Measurements from ENCODE around the gene LASP1. TPM values are rescaled to one million over a fixed set of nuclear protein-coding genes. Genes with fewer than 3 reads are reported as not detected.

Gene LASP1, protein sequence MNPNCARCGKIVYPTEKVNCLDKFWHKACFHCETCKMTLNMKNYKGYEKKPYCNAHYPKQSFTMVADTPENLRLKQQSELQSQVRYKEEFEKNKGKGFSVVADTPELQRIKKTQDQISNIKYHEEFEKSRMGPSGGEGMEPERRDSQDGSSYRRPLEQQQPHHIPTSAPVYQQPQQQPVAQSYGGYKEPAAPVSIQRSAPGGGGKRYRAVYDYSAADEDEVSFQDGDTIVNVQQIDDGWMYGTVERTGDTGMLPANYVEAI
- total RNA-seq (2014; rRNA removed; shearing (Covaris generic); ENCODE audit: low replicate concordance): 59.3 and 85.0 TPM in 2 replicates

DNA sequence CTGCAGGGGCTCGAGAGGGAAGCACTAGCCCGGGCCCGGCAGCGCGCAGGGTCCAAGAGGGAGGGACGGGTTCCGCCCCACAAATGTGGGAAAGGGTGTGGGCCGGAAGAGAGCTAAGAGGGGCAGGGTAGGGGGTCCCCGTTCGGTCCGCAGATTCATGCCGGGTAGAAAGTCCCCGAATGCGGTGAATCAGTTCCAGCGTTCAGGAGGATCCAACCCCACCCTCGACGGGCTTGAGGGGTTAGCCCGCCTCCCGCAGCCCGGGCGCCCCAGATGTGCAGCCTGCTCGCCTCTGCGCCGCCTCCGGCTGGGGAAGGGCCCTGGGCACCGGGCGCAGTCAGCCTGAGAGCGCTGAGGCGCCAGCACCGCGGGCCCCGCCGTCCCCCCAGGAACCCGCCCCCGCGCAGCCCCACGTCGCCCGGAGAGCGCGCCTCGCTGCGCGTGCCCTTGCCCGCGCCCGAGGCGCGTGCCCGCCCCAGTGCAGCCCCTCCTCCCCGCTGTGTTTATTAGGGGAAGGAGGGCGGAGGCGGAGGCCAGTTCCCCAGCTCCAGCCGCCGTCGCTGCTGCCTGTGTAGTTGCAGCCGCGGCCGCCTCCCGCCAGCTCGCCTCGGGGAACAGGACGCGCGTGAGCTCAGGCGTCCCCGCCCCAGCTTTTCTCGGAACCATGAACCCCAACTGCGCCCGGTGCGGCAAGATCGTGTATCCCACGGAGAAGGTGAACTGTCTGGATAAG is at the start of gene LASP1:
TSS of gene LASP1 (plus strand) at position 533 of the 733 bp plus-strand sequence. CDS start at position 665, 132 bp downstream.
- peak within 1 kb of the TSS; percentile 90 for H3K4me2 ChIP-seq (ENCODE audit: low read depth, low read length, poor library complexity, severe bottlenecking)
- DNase-seq: peak; percentile 96
- peak within 1 kb of the TSS; percentile 99 for H3K4me3 ChIP-seq (ENCODE audit: low read length)
- H4K20me1 ChIP-seq (ENCODE audit: insufficient read depth, low read depth, low read length): peaks cover 3% of the 10 kb centered on the region; the same call in 1 of the 2 replicates
- H3K27me3 ChIP-seq (ENCODE audit: low read length): no peaks in the 10 kb centered on the region
- no peaks in the 10 kb centered on the region for H3K9me2 ChIP-seq (replicated peaks; ENCODE audit: insufficient read depth, low read length)
- no peaks in the 10 kb centered on the region for H3K9me3 ChIP-seq (ENCODE audit: low read length)
- H3K79me2 ChIP-seq (ENCODE audit: low read length): peaks cover 47% of the 10 kb centered on the region
- peak within 1 kb of the TSS; percentile 87 for H3K27ac ChIP-seq (ENCODE audit: low read length)
- peaks cover 3% of the 10 kb centered on the region; the same call in 1 of the 2 replicates for H3K36me3 ChIP-seq (ENCODE audit: insufficient read depth, low read length)
- H3K9ac ChIP-seq (ENCODE audit: low read length): peak within 1 kb of the TSS; percentile 100
- H3K4me1 ChIP-seq (ENCODE audit: low read length): peaks cover 54% of the 10 kb centered on the region
- peak within 1 kb of the TSS; percentile 93 for H2AFZ ChIP-seq (ENCODE audit: low read length)

DNA sequence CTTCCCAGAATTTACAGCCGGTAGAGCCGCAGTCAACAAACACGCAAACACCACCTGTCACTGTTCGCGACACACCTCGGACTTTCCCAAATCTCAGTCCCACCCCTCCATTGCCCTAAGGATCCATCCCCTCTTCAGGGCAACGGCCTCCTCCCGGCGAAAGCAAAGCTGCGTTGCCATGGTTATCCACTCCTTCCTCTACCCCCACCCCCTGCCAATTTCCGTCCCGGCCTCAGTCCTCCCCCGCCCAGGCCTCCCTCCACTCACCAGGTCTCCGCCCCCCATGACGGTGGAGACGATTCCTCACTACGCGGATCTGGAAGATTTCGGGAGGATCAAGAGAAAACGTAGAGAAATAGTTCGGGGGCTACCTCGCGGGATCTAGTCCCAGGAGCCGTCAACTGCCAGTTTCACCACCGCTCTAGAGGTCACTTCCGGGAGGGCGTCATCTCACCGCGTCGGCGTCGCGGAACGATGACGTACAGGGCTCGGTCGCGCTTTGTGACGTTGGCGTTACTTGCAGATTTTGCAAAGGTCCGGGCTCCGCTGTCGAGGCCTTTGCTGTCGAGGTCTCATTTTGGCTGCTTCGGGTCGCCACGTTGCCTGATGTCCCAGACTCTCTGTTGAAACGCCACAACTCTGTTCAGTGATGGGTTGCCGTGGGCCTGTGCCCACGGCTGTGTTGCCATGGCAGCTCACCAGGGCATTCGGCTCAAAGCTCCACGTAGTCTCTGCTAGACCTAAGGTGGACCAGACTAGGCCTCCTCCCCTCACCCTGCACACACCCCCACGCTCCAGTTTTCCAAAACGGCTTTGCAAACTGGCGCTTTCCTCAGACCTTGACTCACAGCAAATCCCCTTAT is 44.7 kb upstream of the LASP1 start, which contains the start of gene CWC25:
TSS of gene CWC25 (minus strand) at position 423 of the 863 bp plus-strand sequence. CDS start at position 285, 138 bp downstream.
- H3K4me1 ChIP-seq (ENCODE audit: low read length): peaks cover 19% of the 10 kb centered on the region
- peak within 1 kb of the TSS; percentile 83 for H3K9ac ChIP-seq (ENCODE audit: low read length)
- H3K36me3 ChIP-seq (ENCODE audit: insufficient read depth, low read length): no peaks in the 10 kb centered on the region
- H3K4me3 ChIP-seq (ENCODE audit: low read length): peak within 1 kb of the TSS; percentile 83
- peaks cover 32% of the 10 kb centered on the region for H3K79me2 ChIP-seq (ENCODE audit: low read length)
- H3K27me3 ChIP-seq (ENCODE audit: low read length): no peaks in the 10 kb centered on the region
- H3K9me3 ChIP-seq (ENCODE audit: low read length): no peaks in the 10 kb centered on the region
- H3K27ac ChIP-seq (ENCODE audit: low read length): peak within 1 kb of the TSS; percentile 69
- peak within 1 kb of the TSS; percentile 85 for H3K4me2 ChIP-seq (ENCODE audit: low read depth, low read length, poor library complexity, severe bottlenecking)
- DNase-seq: peak; percentile 98
- no peaks in the 10 kb centered on the region for H3K9me2 ChIP-seq (replicated peaks; ENCODE audit: insufficient read depth, low read length)
- peak within 1 kb of the TSS; percentile 33; the same call in 1 of the 2 replicates for H2AFZ ChIP-seq (ENCODE audit: low read length)
- peaks cover 14% of the 10 kb centered on the region for H4K20me1 ChIP-seq (ENCODE audit: insufficient read depth, low read depth, low read length)

DNA sequence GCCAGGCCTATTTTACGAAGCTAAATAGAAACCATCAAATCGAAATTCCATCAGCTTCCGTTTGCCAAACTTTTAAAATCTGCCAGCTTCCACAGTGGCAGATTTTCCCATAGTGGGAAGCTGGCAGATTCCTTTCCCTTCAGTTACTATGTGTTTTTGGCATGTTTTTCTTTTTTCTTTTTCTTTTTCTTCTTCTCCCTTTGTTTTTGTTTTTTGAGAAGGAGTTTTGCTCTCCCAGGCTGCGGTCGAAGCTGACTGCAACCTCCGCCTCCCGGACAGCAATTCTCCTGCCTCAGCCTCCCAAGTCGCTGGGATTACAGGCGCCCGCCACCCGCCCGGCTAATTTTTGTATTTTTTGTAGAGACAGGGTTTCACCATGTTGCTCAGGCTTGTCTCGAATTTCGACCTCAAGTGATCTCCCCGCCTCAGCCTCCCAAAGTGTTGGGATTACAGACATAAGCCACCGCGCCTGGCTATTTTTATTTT is 44.1 kb upstream of the LASP1 start:
- H3K9ac ChIP-seq (ENCODE audit: low read length): peak overlapping the region; percentile 83
- no peaks in the 10 kb centered on the region for H3K27me3 ChIP-seq (ENCODE audit: low read length)
- peak overlapping the region; percentile 69 for H3K27ac ChIP-seq (ENCODE audit: low read length)
- peaks cover 14% of the 10 kb centered on the region for H4K20me1 ChIP-seq (ENCODE audit: insufficient read depth, low read depth, low read length)
- H3K4me3 ChIP-seq (ENCODE audit: low read length): peak overlapping the region; percentile 83
- DNase-seq: no peak
- no peaks in the 10 kb centered on the region for H3K9me2 ChIP-seq (replicated peaks; ENCODE audit: insufficient read depth, low read length)
- peaks cover 30% of the 10 kb centered on the region for H3K79me2 ChIP-seq (ENCODE audit: low read length)
- no peaks in the 10 kb centered on the region for H3K36me3 ChIP-seq (ENCODE audit: insufficient read depth, low read length)
- H2AFZ ChIP-seq (ENCODE audit: low read length): peak overlapping the region; percentile 33; the same call in 1 of the 2 replicates
- peak overlapping the region; percentile 85 for H3K4me2 ChIP-seq (ENCODE audit: low read depth, low read length, poor library complexity, severe bottlenecking)
- peaks cover 19% of the 10 kb centered on the region for H3K4me1 ChIP-seq (ENCODE audit: low read length)
- no peaks in the 10 kb centered on the region for H3K9me3 ChIP-seq (ENCODE audit: low read length)

DNA sequence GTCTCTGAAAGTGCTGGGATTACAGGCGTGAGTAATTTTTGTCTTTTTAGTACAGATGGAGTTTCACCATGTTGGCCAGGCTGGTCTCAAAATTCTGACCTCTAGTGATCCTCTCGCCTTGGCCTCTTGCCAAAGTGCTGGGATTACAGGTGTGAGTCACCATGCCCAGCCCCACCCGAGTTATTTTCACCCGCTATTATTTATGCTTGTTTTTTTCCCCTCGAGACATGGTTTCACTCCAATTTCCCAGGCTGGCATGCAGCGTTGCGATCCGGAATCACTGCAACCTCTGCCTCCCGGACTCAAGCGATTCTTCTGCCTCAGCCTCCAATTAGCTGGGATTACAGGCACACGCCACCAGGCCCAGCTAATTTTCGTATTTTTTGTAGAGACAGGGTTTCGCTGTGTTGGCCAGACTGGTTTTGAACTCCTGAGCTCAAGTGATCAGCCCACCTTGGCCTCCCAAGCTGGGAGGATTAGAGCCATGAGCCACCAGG is 25.5 kb upstream of the LASP1 start:
- no peaks in the 10 kb centered on the region for H3K9me2 ChIP-seq (replicated peaks; ENCODE audit: insufficient read depth, low read length)
- H3K4me3 ChIP-seq (ENCODE audit: low read length): no peak overlapping the region
- no peak overlapping the region for H3K9ac ChIP-seq (ENCODE audit: low read length)
- peak; percentile 72 for DNase-seq
- H3K27me3 ChIP-seq (ENCODE audit: low read length): no peaks in the 10 kb centered on the region
- no peaks in the 10 kb centered on the region for H3K4me1 ChIP-seq (ENCODE audit: low read length)
- no peaks in the 10 kb centered on the region for H3K79me2 ChIP-seq (ENCODE audit: low read length)
- H4K20me1 ChIP-seq (ENCODE audit: insufficient read depth, low read depth, low read length): peaks cover 7% of the 10 kb centered on the region
- H2AFZ ChIP-seq (ENCODE audit: low read length): no peak overlapping the region
- H3K27ac ChIP-seq (ENCODE audit: low read length): no peak overlapping the region
- H3K36me3 ChIP-seq (ENCODE audit: insufficient read depth, low read length): peaks cover 6% of the 10 kb centered on the region
- H3K9me3 ChIP-seq (ENCODE audit: low read length): no peaks in the 10 kb centered on the region
- no peak overlapping the region for H3K4me2 ChIP-seq (ENCODE audit: low read depth, low read length, poor library complexity, severe bottlenecking)

DNA sequence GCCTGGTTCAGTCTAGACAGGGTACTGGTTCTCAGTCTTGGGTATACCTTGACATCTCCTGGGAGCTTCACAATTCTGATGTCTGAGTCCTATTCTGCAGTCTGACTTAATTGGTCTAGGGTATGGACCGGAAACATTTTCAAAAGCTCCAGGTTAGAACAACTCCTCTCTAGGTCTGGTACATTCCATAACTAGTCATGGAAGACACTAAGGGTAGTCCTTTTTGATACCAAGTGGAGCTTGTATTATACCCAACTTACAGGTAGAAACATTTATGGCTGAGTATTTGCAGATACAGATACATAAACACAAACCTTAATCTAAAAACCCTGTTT is 21.3 kb upstream of the LASP1 start:
- H3K9me3 ChIP-seq (ENCODE audit: low read length): no peaks in the 10 kb centered on the region
- H3K36me3 ChIP-seq (ENCODE audit: insufficient read depth, low read length): peaks cover 44% of the 10 kb centered on the region
- H4K20me1 ChIP-seq (ENCODE audit: insufficient read depth, low read depth, low read length): peaks cover 40% of the 10 kb centered on the region

DNA sequence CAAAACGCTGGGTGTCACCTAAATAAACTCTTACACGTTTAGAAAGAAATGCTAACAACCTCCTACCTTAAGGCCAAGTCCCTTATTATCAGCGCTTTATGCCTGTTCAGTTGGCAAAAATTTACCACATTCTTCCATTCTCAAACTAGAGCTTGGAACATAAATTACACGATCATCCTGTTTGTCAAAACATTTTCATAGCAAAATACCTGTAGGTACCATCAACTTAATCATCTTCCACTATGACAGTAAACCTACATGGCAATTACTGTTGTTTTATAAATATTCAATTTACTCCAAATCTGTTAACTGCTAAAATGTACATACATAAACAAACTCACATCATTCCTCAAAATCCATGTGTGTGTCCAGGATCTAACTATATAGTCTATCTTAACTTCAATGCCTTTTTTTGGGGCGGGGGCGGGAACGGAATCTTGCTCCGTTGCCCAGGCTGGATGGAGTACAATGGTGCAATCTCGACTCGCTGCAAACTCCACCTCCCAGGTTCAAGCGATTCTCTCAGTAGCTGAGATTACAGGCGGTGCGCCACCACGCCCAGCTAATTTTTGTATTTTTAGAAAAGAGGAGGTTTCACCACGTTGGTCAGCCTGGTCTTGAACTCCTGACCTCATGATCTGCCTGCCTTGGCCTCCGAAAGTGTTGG is 20.8 kb upstream of the LASP1 start:
- peaks cover 44% of the 10 kb centered on the region for H3K36me3 ChIP-seq (ENCODE audit: insufficient read depth, low read length)
- peaks cover 22% of the 10 kb centered on the region for H3K4me1 ChIP-seq (ENCODE audit: low read length)
- no peak overlapping the region for H3K9ac ChIP-seq (ENCODE audit: low read length)

More for the DNA sequence above, 21.3 kb upstream of the LASP1 start:
- Histone ChIP-seq H2AFZ (ENCODE audit: low read length) (no peak overlapping the region), H3K4me3 (ENCODE audit: low read length) (no peak overlapping the region), H3K4me1 (ENCODE audit: low read length) (peaks cover 22% of the 10 kb centered on the region), H3K9me2 (replicated peaks; ENCODE audit: insufficient read depth, low read length) (no peaks in the 10 kb centered on the region), H3K4me2 (ENCODE audit: low read depth, low read length, poor library complexity, severe bottlenecking) (no peak overlapping the region), H3K27me3 (ENCODE audit: low read length) (no peaks in the 10 kb centered on the region), H3K9ac (ENCODE audit: low read length) (no peak overlapping the region), H3K79me2 (ENCODE audit: low read length) (peaks cover 29% of the 10 kb centered on the region), H3K27ac (ENCODE audit: low read length) (no peak overlapping the region)
- peak; percentile 60 for DNase-seq

DNA sequence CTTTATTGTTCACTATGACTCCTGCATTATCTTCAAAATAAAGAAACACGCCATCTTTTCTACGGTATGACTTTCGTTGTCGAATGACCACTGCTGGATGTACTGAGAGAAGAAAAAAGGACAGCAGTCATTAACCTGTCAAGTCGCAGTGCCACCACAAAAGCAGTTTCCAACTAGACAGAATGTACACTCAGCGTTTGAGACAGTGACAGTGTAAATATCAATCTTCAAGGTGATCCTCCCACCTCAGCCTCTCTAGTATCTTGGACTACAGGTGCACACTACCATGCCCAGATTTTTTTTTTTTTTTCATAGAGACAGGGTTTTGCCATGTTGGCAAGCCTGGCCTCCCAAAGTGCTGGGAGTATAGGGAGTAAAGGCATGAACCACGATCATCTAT is 19.5 kb upstream of the LASP1 start:
- H3K4me3 ChIP-seq (ENCODE audit: low read length): no peak overlapping the region
- no peak overlapping the region for H2AFZ ChIP-seq (ENCODE audit: low read length)
- peaks cover 40% of the 10 kb centered on the region for H4K20me1 ChIP-seq (ENCODE audit: insufficient read depth, low read depth, low read length)
- H3K4me2 ChIP-seq (ENCODE audit: low read depth, low read length, poor library complexity, severe bottlenecking): peak overlapping the region; percentile 98
- no peak overlapping the region for H3K27ac ChIP-seq (ENCODE audit: low read length)
- H3K9me2 ChIP-seq (replicated peaks; ENCODE audit: insufficient read depth, low read length): no peaks in the 10 kb centered on the region
- H3K79me2 ChIP-seq (ENCODE audit: low read length): peaks cover 29% of the 10 kb centered on the region
- H3K9ac ChIP-seq (ENCODE audit: low read length): no peak overlapping the region
- peaks cover 27% of the 10 kb centered on the region for H3K4me1 ChIP-seq (ENCODE audit: low read length)
- H3K27me3 ChIP-seq (ENCODE audit: low read length): no peaks in the 10 kb centered on the region
- no peak for DNase-seq
- no peaks in the 10 kb centered on the region for H3K9me3 ChIP-seq (ENCODE audit: low read length)
- peaks cover 44% of the 10 kb centered on the region for H3K36me3 ChIP-seq (ENCODE audit: insufficient read depth, low read length)

More for the DNA sequence above, 20.8 kb upstream of the LASP1 start:
- Histone ChIP-seq H4K20me1 (ENCODE audit: insufficient read depth, low read depth, low read length) (peaks cover 40% of the 10 kb centered on the region), H2AFZ (ENCODE audit: low read length) (no peak overlapping the region), H3K4me3 (ENCODE audit: low read length) (no peak overlapping the region), H3K27me3 (ENCODE audit: low read length) (no peaks in the 10 kb centered on the region), H3K9me3 (ENCODE audit: low read length) (no peaks in the 10 kb centered on the region), H3K27ac (ENCODE audit: low read length) (no peak overlapping the region), H3K9me2 (replicated peaks; ENCODE audit: insufficient read depth, low read length) (no peaks in the 10 kb centered on the region), H3K4me2 (ENCODE audit: low read depth, low read length, poor library complexity, severe bottlenecking) (no peak overlapping the region), H3K79me2 (ENCODE audit: low read length) (peaks cover 29% of the 10 kb centered on the region)
- no peak for DNase-seq
